HG02884 (cell line): ENCODE results near the gene ZNF644.

Source experiments
- ATAC-seq: cut with Tn5 transposase; IDR thresholded peaks from one replicate; pipeline ENCODE4 v1.9.1; 2021; ENCODE audit warnings: mild to moderate bottlenecking, moderate library complexity; ENCODE audit not compliant: unreplicated experiment

ZNF644 gene

GRCh38 chr1:90989302-90989701 is 32.5 kb downstream of the ZNF644 start:
- ATAC-seq = no peak

GRCh38 chr1:90987841-90988240 is 34.0 kb downstream of the ZNF644 start:
- ATAC-seq = no peak

GRCh38 chr1:90986953-90987352 is 34.9 kb downstream of the ZNF644 start:
- ATAC-seq = no peak

GRCh38 chr1:90977522-90977921 is 44.3 kb downstream of the ZNF644 start:
- no peak for ATAC-seq

GRCh38 chr1:90973897-90974798 is 47.7 kb downstream of the ZNF644 start:
- no peak for ATAC-seq

- no peak for ATAC-seq
Measured at GRCh38 chr1:90970208-90970607, 51.6 kb downstream of the ZNF644 start.

- ATAC-seq = no peak
Measured at GRCh38 chr1:90969241-90969640, 52.6 kb downstream of the ZNF644 start.

GRCh38 chr1:90964444-90965035 is 57.3 kb downstream of the ZNF644 start:
- ATAC-seq = no peak

- ATAC-seq = no peak
Measured at GRCh38 chr1:90963651-90964050, 58.2 kb downstream of the ZNF644 start.

- no peak for ATAC-seq
Measured at GRCh38 chr1:90963236-90963635, 58.6 kb downstream of the ZNF644 start.

- ATAC-seq = peak; percentile 79
Measured at GRCh38 chr1:90959352-90960206, 62.3 kb downstream of the ZNF644 start.

- no peak for ATAC-seq
Measured at GRCh38 chr1:90957497-90957896, 64.3 kb downstream of the ZNF644 start.

- ATAC-seq = no peak
Measured at GRCh38 chr1:90955769-90956168, 66.1 kb downstream of the ZNF644 start.

- no peak for ATAC-seq
Measured at GRCh38 chr1:90952906-90953305, 68.9 kb downstream of the ZNF644 start.

- no peak for ATAC-seq
Measured at GRCh38 chr1:90951009-90951408, 70.8 kb downstream of the ZNF644 start.

- no peak for ATAC-seq
Measured at GRCh38 chr1:90948301-90948700, 73.5 kb downstream of the ZNF644 start.

GRCh38 chr1:90946630-90947029 is 75.2 kb downstream of the ZNF644 start:
- ATAC-seq = no peak

- ATAC-seq = no peak
Measured at GRCh38 chr1:90945287-90945686, 76.5 kb downstream of the ZNF644 start.

GRCh38 chr1:90943966-90944365 is 77.9 kb downstream of the ZNF644 start:
- ATAC-seq = no peak

GRCh38 chr1:90940746-90941145 is 81.1 kb downstream of the ZNF644 start:
- no peak for ATAC-seq

- no peak for ATAC-seq
Measured at GRCh38 chr1:90936731-90937130, 85.1 kb downstream of the ZNF644 start.
